Hepatocyte (in vitro differentiated cells): ENCODE data around the gene ZNF385C. TPM values are rescaled to one million over a fixed set of nuclear protein-coding genes. Genes with fewer than 3 reads are reported as not detected.

Experiments used
- DNase-seq: peaks from one replicate; pipeline ENCODE4 v3.0.0-alpha.2; 2016; ENCODE audit warnings: low spot score
- H2AFZ ChIP-seq: fragments of 200-600 bp; sonication (generic); 2 replicates; pipeline ENCODE4 v1.6.0; 2016; ENCODE audit warnings: antibody characterized with exemption, mild to moderate bottlenecking
- H3K27ac ChIP-seq: fragments of 200-600 bp; sonication (generic); 2 replicates; pipeline ENCODE4 v1.5.1; 2016; ENCODE audit warnings: mild to moderate bottlenecking
- H3K27me3 ChIP-seq: fragments of 200-600 bp; sonication (generic); 2 replicates; pipeline ENCODE4 v1.6.1; 2016
- H3K36me3 ChIP-seq: fragments of 200-600 bp; sonication (generic); replicated peaks from 2 replicates; pipeline ENCODE4 v1.5.1; 2016; ENCODE audit warnings: low read depth; ENCODE audit not compliant: insufficient read depth
- H3K4me1 ChIP-seq: fragments of 200-600 bp; sonication (generic); 2 replicates; pipeline ENCODE4 v1.5.1; 2016; ENCODE audit warnings: mild to moderate bottlenecking, moderate library complexity; ENCODE audit not compliant: insufficient read depth
- H3K4me2 ChIP-seq: fragments of 200-600 bp; sonication (generic); 2 replicates; pipeline ENCODE4 v1.6.0; 2016
- H3K4me3 ChIP-seq: fragments of 200-600 bp; sonication (generic); 2 replicates; pipeline ENCODE4 v1.5.1; 2016; ENCODE audit warnings: mild to moderate bottlenecking
- H3K79me2 ChIP-seq: fragments of 200-600 bp; sonication (generic); 2 replicates; pipeline ENCODE4 v1.6.0; 2017; ENCODE audit warnings: mild to moderate bottlenecking
- H3K9me2 ChIP-seq: fragments of 200-600 bp; sonication (generic); replicated peaks from 2 replicates; pipeline ENCODE4 v1.6.0; 2017; ENCODE audit warnings: mild to moderate bottlenecking; ENCODE audit not compliant: insufficient read depth
- H3K9me3 ChIP-seq: fragments of 200-600 bp; sonication (generic); 2 replicates; pipeline ENCODE4 v1.5.1; 2016; ENCODE audit warnings: low read depth, mild to moderate bottlenecking
- H4K20me1 ChIP-seq: fragments of 200-600 bp; sonication (generic); 2 replicates; pipeline ENCODE4 v1.6.0; 2016; ENCODE audit warnings: mild to moderate bottlenecking; ENCODE audit not compliant: insufficient read depth, poor library complexity, severe bottlenecking
- CTCF ChIP-seq: fragments of 200-600 bp; sonication (generic); IDR thresholded peaks from 2 replicates; pipeline ENCODE4 v1.5.1; 2016; ENCODE audit warnings: antibody characterized with exemption, mild to moderate bottlenecking; ENCODE audit not compliant: poor library complexity
- EZH2 ChIP-seq: fragments of 200-600 bp; sonication (generic); IDR thresholded peaks from 2 replicates; pipeline ENCODE4 v1.6.1; 2016; ENCODE audit warnings: antibody characterized with exemption, mild to moderate bottlenecking, borderline replicate concordance
- EZH2phosphoT487 ChIP-seq: fragments of 200-600 bp; sonication (generic); IDR thresholded peaks from one replicate; pipeline ENCODE4 v1.6.1; 2018; ENCODE audit warnings: antibody characterized with exemption, mild to moderate bottlenecking, low read depth, moderate library complexity; ENCODE audit not compliant: unreplicated experiment, severe bottlenecking
- WGBS: methylation state at CpG from one replicate; pipeline ENCODE4 v1.1.6; 2016; ENCODE audit warnings: low lambda C conversion rate; ENCODE audit errors: missing lambda C conversion rate; 5-methylcytosine and 5-hydroxymethylcytosine counted together
- polyA plus RNA-seq: library from polyadenylated mRNA; unstranded; fragments of >200 nt; fragmentation: Nextera tagmentation; extraction: Ambion mirVana; gene quantifications from 2 replicates; pipeline ENCODE4 v1.2.1, GENCODE V29; 2016
- total RNA-seq: library from RNA; depleted of rRNA; stranded (reverse); fragments of >200 nt; gene quantifications from 2 replicates; pipeline ENCODE4 v1.2.3, GENCODE V29; 2014

Gene ZNF385C
- total and polyA plus RNA-seq, 2 experiments from 2014 or later: 0.45 to 0.63 TPM

GRCh38 chr17:42047343-42047742 lies 50.9 kb downstream of the ZNF385C start:
- no peak overlapping the region for H3K4me2 ChIP-seq
- no peak overlapping the region for H2AFZ ChIP-seq
- H3K79me2 ChIP-seq: no peaks in the 10 kb centered on the region
- no peaks in the 10 kb centered on the region for H3K36me3 ChIP-seq
- H3K27ac ChIP-seq: no peak overlapping the region
- peaks cover 7% of the 10 kb centered on the region for H3K4me1 ChIP-seq
- no peaks in the 10 kb centered on the region for H3K9me2 ChIP-seq
- DNase-seq: no peak
- H3K27me3 ChIP-seq: no peaks in the 10 kb centered on the region
- H3K9me3 ChIP-seq: no peaks in the 10 kb centered on the region
- 86% methylated on average over 12 of the region's 12 CpGs for WGBS
- TF ChIP-seq EZH2phosphoT487 (no peak), CTCF (no peak), EZH2 (no peak)
- H4K20me1 ChIP-seq: no peaks in the 10 kb centered on the region
- H3K4me3 ChIP-seq: no peak overlapping the region

GRCh38 chr17:42045719-42046118 lies 52.6 kb downstream of the ZNF385C start:
- no peak overlapping the region for H3K27ac ChIP-seq
- H3K36me3 ChIP-seq: no peaks in the 10 kb centered on the region
- H3K4me3 ChIP-seq: no peak overlapping the region
- TF ChIP-seq CTCF (no peak), EZH2 (no peak), EZH2phosphoT487 (no peak)
- no peaks in the 10 kb centered on the region for H3K9me2 ChIP-seq
- H3K27me3 ChIP-seq: no peaks in the 10 kb centered on the region
- H3K4me1 ChIP-seq: peaks cover 7% of the 10 kb centered on the region
- no peak overlapping the region for H2AFZ ChIP-seq
- no peak for DNase-seq
- no peaks in the 10 kb centered on the region for H3K79me2 ChIP-seq
- no peaks in the 10 kb centered on the region for H3K9me3 ChIP-seq
- H3K4me2 ChIP-seq: no peak overlapping the region
- no peaks in the 10 kb centered on the region for H4K20me1 ChIP-seq
- 79% methylated on average over 1 of the region's 1 CpG for WGBS

- H3K27ac ChIP-seq: no peak overlapping the region
- 95% methylated on average over 17 of the region's 20 CpGs for WGBS
- no peaks in the 10 kb centered on the region for H4K20me1 ChIP-seq
- DNase-seq: no peak
- H3K4me3 ChIP-seq: no peak overlapping the region
- TF ChIP-seq CTCF (no peak), EZH2 (no peak), EZH2phosphoT487 (no peak)
- no peaks in the 10 kb centered on the region for H3K36me3 ChIP-seq
- H3K9me2 ChIP-seq: no peaks in the 10 kb centered on the region
- no peak overlapping the region for H3K4me2 ChIP-seq
- H2AFZ ChIP-seq: no peak overlapping the region
- no peaks in the 10 kb centered on the region for H3K27me3 ChIP-seq
- H3K79me2 ChIP-seq: no peaks in the 10 kb centered on the region
- no peaks in the 10 kb centered on the region for H3K9me3 ChIP-seq
- no peaks in the 10 kb centered on the region for H3K4me1 ChIP-seq
Measured at GRCh38 chr17:42042598-42043319, 55.5 kb downstream of the ZNF385C start.
